Measurements from ENCODE around the gene ACSS3.

ACSS3 gene

DNA sequence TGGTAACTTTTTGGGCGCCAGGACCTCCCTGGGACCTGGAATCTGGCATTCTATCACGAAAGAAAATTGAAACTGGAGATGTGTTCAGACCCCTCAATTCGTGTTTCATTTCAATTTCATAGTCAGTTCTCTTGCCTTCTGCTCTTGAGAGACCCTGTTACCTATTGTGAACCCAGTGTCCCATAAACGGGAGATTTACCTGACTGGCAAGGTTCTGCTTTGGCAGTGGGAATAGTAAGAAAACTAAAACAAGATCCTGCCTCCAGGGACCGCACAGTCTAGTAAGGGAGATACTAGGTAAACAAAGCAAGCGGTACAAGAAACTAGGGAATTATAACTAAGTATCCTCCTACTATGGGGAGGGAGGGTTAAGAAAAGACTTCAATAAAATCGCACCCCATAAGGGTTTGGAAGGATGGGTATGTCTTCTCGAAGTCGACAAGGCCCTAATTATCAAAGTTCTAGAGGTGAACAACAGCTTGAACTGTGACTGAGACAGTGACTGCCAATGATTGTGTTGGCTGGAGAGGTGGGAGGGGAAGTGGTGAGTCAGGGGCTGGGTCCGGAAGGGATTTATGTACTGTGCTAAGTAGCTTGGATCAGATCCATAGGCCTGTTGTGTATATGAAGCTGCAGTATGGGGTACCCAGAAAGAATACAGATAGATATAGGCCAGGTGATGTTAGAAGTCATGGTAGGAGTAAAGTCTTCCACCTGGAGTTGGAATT is 754 bp downstream of the ACSS3 start:
- peak overlapping the region; percentile 97 for H4K8ac ChIP-seq (ENCODE audit: low read depth, low read length)
- H3K79me1 ChIP-seq (ENCODE audit: low read length): peaks cover 9% of the 10 kb centered on the region
- no peak overlapping the region for H2BK120ac ChIP-seq (ENCODE audit: insufficient read depth, low read length, poor library complexity)
- H2AK5ac ChIP-seq (ENCODE audit: low read length): no peak overlapping the region
- WGBS (ENCODE audit: extremely low coverage, insufficient coverage, insufficient read length): no CpG with 5 or more reads among the region's 10 CpGs
- peak overlapping the region; percentile 89 for H3K14ac ChIP-seq (ENCODE audit: low read length)
- H4K91ac ChIP-seq (ENCODE audit: low read depth, low read length): peak overlapping the region; percentile 4
- peaks cover 3 to 8% of the 10 kb centered on the region in 2 experiments for H3K4me1 ChIP-seq (ENCODE audit: control insufficient read depth in 1 of 2, insufficient read depth in 2 of 2, low read length in 2 of 2)
- peak overlapping the region; percentile 45 for H4K12ac ChIP-seq (ENCODE audit: low read depth, low read length)
- no peaks in the 10 kb centered on the region for H3K9me3 ChIP-seq (ENCODE audit: insufficient read depth, low read depth, low read length)
- DNase-seq: no peak
- no peaks in the 10 kb centered on the region for H3K36me3 ChIP-seq (ENCODE audit: control insufficient read depth in 1 of 2, insufficient read depth in 2 of 2, low read length in 2 of 2)
- no peaks in the 10 kb centered on the region for H3K27me3 ChIP-seq (ENCODE audit: insufficient read depth, low read length)
- H3K4me2 ChIP-seq (ENCODE audit: low read length): peak overlapping the region; percentile 73
- H2AFZ ChIP-seq (ENCODE audit: insufficient read depth, low read length, poor library complexity): peak overlapping the region; percentile 78
- peak overlapping the region; percentile 80 for H3K4me3 ChIP-seq (ENCODE audit: low read depth, low read length)
- no peak overlapping the region for H2BK12ac ChIP-seq (ENCODE audit: low read length)
- H3K4ac ChIP-seq (ENCODE audit: low read depth, low read length): no peak overlapping the region
- no peak overlapping the region for H3K23ac ChIP-seq (ENCODE audit: low read length)
- H3K18ac ChIP-seq (ENCODE audit: low read length): peak overlapping the region; percentile 94
- H3K27ac ChIP-seq (ENCODE audit: low read depth, low read length): no peak overlapping the region
- H3K79me2 ChIP-seq (ENCODE audit: control insufficient read depth, insufficient read depth, low read length, poor library complexity): peaks cover 3% of the 10 kb centered on the region
- H3K9ac ChIP-seq (ENCODE audit: low read length): peak overlapping the region; percentile 24
- no peak overlapping the region for H2BK5ac ChIP-seq (ENCODE audit: low read depth, low read length, poor library complexity)

DNA sequence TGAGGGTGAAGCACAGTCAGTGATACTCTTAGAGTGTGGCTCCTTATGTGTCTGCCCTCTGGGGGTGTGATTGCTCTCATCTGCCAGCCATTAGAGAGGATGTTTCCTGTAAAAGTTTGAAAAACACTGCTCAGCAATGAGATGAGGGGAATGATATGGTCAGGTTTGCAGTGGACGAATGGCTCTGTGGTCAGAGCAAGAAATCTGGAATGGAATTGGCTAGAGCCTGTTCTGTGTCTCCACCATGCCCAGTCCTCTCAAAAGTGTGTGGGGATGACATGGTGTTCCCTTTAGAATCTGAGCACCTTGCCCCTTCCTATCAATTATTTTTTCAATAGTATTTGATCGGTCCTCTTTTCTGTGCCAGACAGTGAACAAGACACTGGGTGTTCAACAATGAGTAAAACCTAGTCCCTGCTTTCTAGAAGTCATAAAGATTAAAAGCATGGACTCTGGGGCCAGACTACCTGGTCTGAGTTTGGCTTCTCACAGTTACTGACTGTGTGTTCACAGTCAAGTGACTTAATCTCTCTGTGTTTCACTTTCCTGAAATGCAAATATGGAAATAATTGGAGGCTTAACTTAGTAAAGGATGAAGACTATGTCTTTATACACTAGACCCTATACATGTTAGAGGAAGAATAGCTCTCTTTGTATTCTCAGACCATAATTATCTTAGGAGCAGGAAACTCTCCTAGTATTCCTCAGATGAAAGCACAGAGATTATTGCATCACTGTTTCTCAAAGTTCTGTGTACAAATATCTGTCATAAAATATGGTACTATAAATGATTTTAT is 1.6 kb downstream of the ACSS3 start:
- Histone ChIP-seq H3K36me3 (ENCODE audit: control insufficient read depth in 1 of 2, insufficient read depth in 2 of 2, low read length in 2 of 2) (no peaks in the 10 kb centered on the region), H3K4me1 (ENCODE audit: control insufficient read depth in 1 of 2, insufficient read depth in 2 of 2, low read length in 2 of 2) (peaks cover 3 to 8% of the 10 kb centered on the region in 2 experiments), H3K79me1 (ENCODE audit: low read length) (peaks cover 9% of the 10 kb centered on the region), H3K4me2 (ENCODE audit: low read length) (no peak overlapping the region), H3K23ac (ENCODE audit: low read length) (no peak overlapping the region), H2BK12ac (ENCODE audit: low read length) (no peak overlapping the region), H2AK5ac (ENCODE audit: low read length) (no peak overlapping the region), H3K79me2 (ENCODE audit: control insufficient read depth, insufficient read depth, low read length, poor library complexity) (peaks cover 3% of the 10 kb centered on the region), H3K27ac (ENCODE audit: low read depth, low read length) (no peak overlapping the region), H4K8ac (ENCODE audit: low read depth, low read length) (no peak overlapping the region), H4K91ac (ENCODE audit: low read depth, low read length) (no peak overlapping the region), H2BK5ac (ENCODE audit: low read depth, low read length, poor library complexity) (no peak overlapping the region), H2AFZ (ENCODE audit: insufficient read depth, low read length, poor library complexity) (no peak overlapping the region), H3K4me3 (ENCODE audit: low read depth, low read length) (no peak overlapping the region), H3K9me3 (ENCODE audit: insufficient read depth, low read depth, low read length) (no peaks in the 10 kb centered on the region), H3K9ac (ENCODE audit: low read length) (no peak overlapping the region), H2BK120ac (ENCODE audit: insufficient read depth, low read length, poor library complexity) (no peak overlapping the region), H3K27me3 (ENCODE audit: insufficient read depth, low read length) (no peaks in the 10 kb centered on the region), H3K18ac (ENCODE audit: low read length) (no peak overlapping the region), H3K4ac (ENCODE audit: low read depth, low read length) (no peak overlapping the region), H3K14ac (ENCODE audit: low read length) (no peak overlapping the region), H4K12ac (ENCODE audit: low read depth, low read length) (no peak overlapping the region)
- no CpG with 5 or more reads among the region's 2 CpGs for WGBS (ENCODE audit: extremely low coverage, insufficient coverage, insufficient read length)
- DNase-seq: no peak

DNA sequence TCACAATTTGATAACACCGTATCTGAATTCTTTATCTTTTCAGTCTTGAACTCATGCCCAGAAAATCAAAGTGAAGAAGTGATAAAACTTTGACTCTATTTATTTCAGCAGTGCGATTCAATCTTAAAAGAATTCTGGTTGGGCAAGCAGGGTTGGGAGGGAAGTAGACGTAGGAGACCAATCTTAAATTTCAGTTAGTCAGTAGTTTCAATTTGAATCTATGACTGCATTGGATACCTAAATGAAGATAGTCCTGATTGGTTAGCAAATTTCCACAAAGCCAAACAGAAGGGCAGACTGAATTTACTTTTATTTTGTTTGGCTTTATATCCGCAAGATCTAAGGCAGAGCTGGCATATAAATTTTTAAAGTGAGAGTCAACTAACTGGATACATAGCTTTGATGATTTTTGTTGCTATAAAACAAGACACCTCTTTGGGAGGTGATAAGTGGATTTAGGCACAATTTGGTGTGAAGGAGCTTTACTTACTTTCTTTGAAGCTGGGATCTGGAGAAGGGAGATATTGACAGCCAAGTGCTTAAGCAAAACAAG is 2.6 kb downstream of the ACSS3 start:
- no peak overlapping the region for H2BK5ac ChIP-seq (ENCODE audit: low read depth, low read length, poor library complexity)

DNA sequence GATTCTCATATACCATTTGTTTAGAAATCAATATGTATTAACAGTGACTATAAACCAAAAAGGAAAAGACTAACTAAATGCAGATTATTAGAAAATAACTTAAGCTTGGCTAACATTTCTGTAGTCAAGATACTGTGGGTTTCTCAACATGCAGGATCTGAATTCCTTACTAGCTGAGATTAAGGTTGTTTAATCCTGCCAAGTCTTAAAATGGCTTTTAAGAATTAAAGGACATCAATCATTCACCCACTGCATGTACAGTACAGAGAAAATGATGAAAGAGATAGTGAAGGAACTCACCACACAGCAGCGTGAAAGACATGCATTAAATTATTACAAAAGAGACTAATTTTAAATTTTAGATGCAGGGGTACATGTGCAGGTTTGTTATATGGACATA is 3.8 kb downstream of the ACSS3 start:
- Histone ChIP-seq H3K79me1 (ENCODE audit: low read length) (peaks cover 9% of the 10 kb centered on the region), H3K23ac (ENCODE audit: low read length) (no peak overlapping the region), H3K27ac (ENCODE audit: low read depth, low read length) (no peak overlapping the region), H3K14ac (ENCODE audit: low read length) (no peak overlapping the region), H3K4ac (ENCODE audit: low read depth, low read length) (no peak overlapping the region), H3K27me3 (ENCODE audit: insufficient read depth, low read length) (no peaks in the 10 kb centered on the region), H3K36me3 (ENCODE audit: control insufficient read depth in 1 of 2, insufficient read depth in 2 of 2, low read length in 2 of 2) (no peaks in the 10 kb centered on the region), H4K12ac (ENCODE audit: low read depth, low read length) (no peak overlapping the region), H3K4me1 (ENCODE audit: control insufficient read depth in 1 of 2, insufficient read depth in 2 of 2, low read length in 2 of 2) (peaks cover 3 to 8% of the 10 kb centered on the region in 2 experiments), H3K9me3 (ENCODE audit: insufficient read depth, low read depth, low read length) (no peaks in the 10 kb centered on the region), H3K4me3 (ENCODE audit: low read depth, low read length) (no peak overlapping the region), H4K91ac (ENCODE audit: low read depth, low read length) (no peak overlapping the region), H3K79me2 (ENCODE audit: control insufficient read depth, insufficient read depth, low read length, poor library complexity) (peaks cover 3% of the 10 kb centered on the region), H3K4me2 (ENCODE audit: low read length) (no peak overlapping the region), H2AK5ac (ENCODE audit: low read length) (no peak overlapping the region), H2BK120ac (ENCODE audit: insufficient read depth, low read length, poor library complexity) (no peak overlapping the region), H2AFZ (ENCODE audit: insufficient read depth, low read length, poor library complexity) (no peak overlapping the region), H2BK5ac (ENCODE audit: low read depth, low read length, poor library complexity) (no peak overlapping the region), H2BK12ac (ENCODE audit: low read length) (no peak overlapping the region), H4K8ac (ENCODE audit: low read depth, low read length) (no peak overlapping the region), H3K9ac (ENCODE audit: low read length) (no peak overlapping the region), H3K18ac (ENCODE audit: low read length) (no peak overlapping the region)
- no peak for DNase-seq
- no CpG with 5 or more reads among the region's 1 CpG for WGBS (ENCODE audit: extremely low coverage, insufficient coverage, insufficient read length)

More for the DNA sequence above, 2.6 kb downstream of the ACSS3 start:
- no peak overlapping the region for H2AK5ac ChIP-seq (ENCODE audit: low read length)
- peaks cover 9% of the 10 kb centered on the region for H3K79me1 ChIP-seq (ENCODE audit: low read length)
- H4K12ac ChIP-seq (ENCODE audit: low read depth, low read length): no peak overlapping the region
- no peaks in the 10 kb centered on the region for H3K27me3 ChIP-seq (ENCODE audit: insufficient read depth, low read length)
- no peak overlapping the region for H2BK120ac ChIP-seq (ENCODE audit: insufficient read depth, low read length, poor library complexity)
- no peak overlapping the region for H3K9ac ChIP-seq (ENCODE audit: low read length)
- no peak overlapping the region for H4K91ac ChIP-seq (ENCODE audit: low read depth, low read length)
- no peak overlapping the region for H3K4me2 ChIP-seq (ENCODE audit: low read length)
- no peak overlapping the region for H3K14ac ChIP-seq (ENCODE audit: low read length)
- no peak overlapping the region for H3K27ac ChIP-seq (ENCODE audit: low read depth, low read length)
- no CpG with 5 or more reads among the region's 4 CpGs for WGBS (ENCODE audit: extremely low coverage, insufficient coverage, insufficient read length)
- no peak overlapping the region for H4K8ac ChIP-seq (ENCODE audit: low read depth, low read length)
- no peak overlapping the region for H3K23ac ChIP-seq (ENCODE audit: low read length)
- no peak overlapping the region for H3K4ac ChIP-seq (ENCODE audit: low read depth, low read length)
- peaks cover 3 to 8% of the 10 kb centered on the region in 2 experiments for H3K4me1 ChIP-seq (ENCODE audit: control insufficient read depth in 1 of 2, insufficient read depth in 2 of 2, low read length in 2 of 2)
- H3K79me2 ChIP-seq (ENCODE audit: control insufficient read depth, insufficient read depth, low read length, poor library complexity): peaks cover 3% of the 10 kb centered on the region
- H2AFZ ChIP-seq (ENCODE audit: insufficient read depth, low read length, poor library complexity): no peak overlapping the region
- no peak overlapping the region for H2BK12ac ChIP-seq (ENCODE audit: low read length)
- H3K9me3 ChIP-seq (ENCODE audit: insufficient read depth, low read depth, low read length): no peaks in the 10 kb centered on the region
- no peaks in the 10 kb centered on the region for H3K36me3 ChIP-seq (ENCODE audit: control insufficient read depth in 1 of 2, insufficient read depth in 2 of 2, low read length in 2 of 2)
- H3K18ac ChIP-seq (ENCODE audit: low read length): no peak overlapping the region
- DNase-seq: no peak
- no peak overlapping the region for H3K4me3 ChIP-seq (ENCODE audit: low read depth, low read length)
